Measurements from ENCODE around the gene SLC22A1.

SLC22A1 gene

DNA sequence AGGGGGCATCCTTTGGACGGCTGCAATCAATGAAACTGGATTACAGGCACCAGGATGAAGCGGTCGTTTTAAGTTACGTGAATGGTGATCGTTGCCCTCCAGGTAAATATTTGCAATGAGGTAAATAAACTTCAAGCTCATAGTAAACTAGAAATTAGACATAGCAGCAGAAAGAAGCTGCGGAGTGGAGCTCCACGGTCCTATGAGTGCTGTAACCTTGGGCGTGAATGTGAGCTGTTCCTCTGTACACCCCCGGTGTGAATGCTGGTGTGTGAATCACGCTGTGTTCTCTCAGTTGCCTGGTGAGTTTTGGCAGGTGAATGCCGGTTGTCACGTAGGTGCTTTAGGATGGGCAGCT is 42.0 kb upstream of the SLC22A1 start (continued):
- TF ChIP-seq SALL2 (tag by site-specific recombination; IDR thresholded peaks at IDR 0.05; ENCODE audit: borderline replicate concordance) = no peak
- TF ChIP-seq, protein P1, sequence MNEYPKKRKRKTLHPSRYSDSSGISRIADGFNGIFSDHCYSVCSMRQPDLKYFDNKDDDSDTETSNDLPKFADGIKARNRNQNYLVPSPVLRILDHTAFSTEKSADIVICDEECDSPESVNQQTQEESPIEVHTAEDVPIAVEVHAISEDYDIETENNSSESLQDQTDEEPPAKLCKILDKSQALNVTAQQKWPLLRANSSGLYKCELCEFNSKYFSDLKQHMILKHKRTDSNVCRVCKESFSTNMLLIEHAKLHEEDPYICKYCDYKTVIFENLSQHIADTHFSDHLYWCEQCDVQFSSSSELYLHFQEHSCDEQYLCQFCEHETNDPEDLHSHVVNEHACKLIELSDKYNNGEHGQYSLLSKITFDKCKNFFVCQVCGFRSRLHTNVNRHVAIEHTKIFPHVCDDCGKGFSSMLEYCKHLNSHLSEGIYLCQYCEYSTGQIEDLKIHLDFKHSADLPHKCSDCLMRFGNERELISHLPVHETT (tag by site-specific recombination; IDR thresholded peaks at IDR 0.05) = no peak
- TF ChIP-seq, protein P2, sequence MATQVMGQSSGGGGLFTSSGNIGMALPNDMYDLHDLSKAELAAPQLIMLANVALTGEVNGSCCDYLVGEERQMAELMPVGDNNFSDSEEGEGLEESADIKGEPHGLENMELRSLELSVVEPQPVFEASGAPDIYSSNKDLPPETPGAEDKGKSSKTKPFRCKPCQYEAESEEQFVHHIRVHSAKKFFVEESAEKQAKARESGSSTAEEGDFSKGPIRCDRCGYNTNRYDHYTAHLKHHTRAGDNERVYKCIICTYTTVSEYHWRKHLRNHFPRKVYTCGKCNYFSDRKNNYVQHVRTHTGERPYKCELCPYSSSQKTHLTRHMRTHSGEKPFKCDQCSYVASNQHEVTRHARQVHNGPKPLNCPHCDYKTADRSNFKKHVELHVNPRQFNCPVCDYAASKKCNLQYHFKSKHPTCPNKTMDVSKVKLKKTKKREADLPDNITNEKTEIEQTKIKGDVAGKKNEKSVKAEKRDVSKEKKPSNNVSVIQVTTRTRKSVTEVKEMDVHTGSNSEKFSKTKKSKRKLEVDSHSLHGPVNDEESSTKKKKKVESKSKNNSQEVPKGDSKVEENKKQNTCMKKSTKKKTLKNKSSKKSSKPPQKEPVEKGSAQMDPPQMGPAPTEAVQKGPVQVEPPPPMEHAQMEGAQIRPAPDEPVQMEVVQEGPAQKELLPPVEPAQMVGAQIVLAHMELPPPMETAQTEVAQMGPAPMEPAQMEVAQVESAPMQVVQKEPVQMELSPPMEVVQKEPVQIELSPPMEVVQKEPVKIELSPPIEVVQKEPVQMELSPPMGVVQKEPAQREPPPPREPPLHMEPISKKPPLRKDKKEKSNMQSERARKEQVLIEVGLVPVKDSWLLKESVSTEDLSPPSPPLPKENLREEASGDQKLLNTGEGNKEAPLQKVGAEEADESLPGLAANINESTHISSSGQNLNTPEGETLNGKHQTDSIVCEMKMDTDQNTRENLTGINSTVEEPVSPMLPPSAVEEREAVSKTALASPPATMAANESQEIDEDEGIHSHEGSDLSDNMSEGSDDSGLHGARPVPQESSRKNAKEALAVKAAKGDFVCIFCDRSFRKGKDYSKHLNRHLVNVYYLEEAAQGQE (tag by site-specific recombination; IDR thresholded peaks at IDR 0.05) = no peak
- TF ChIP-seq ZBTB20 (tag by site-specific recombination; IDR thresholded peaks at IDR 0.05) = no peak

DNA sequence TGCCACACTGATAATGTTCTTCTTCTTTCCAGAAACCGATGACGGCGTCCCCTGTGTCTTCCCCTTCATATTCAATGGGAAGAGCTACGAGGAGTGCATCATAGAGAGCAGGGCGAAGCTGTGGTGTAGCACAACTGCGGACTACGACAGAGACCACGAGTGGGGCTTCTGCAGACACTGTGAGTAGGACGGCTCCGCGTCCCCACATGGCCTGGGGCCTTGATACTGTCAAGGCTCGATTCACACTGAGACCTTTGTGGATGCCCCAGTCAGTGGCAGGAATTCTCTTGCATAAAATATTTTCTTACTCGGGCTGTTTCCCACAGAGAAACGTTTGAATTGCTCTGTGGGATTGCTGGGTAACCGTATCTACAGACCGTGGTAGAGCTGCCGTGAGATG is 41.5 kb upstream of the SLC22A1 start:
- no peak overlapping the region for H3K4me3 ChIP-seq (ENCODE audit: low read depth, low read length)
- no peaks in the 10 kb centered on the region for H3K9me3 ChIP-seq (ENCODE audit: control insufficient read depth, insufficient read depth, low read depth, low read length)
- H3K4me1 ChIP-seq (ENCODE audit: control insufficient read depth, insufficient read depth, low read length) = no peaks in the 10 kb centered on the region
- POLR2A ChIA-PET = no interaction called here
- TF ChIP-seq ZNF549 (tag by site-specific recombination; IDR thresholded peaks at IDR 0.05) (no peak), ZNF600 (tag by site-specific recombination; IDR thresholded peaks at IDR 0.05) (no peak), ZNF785 (tag by site-specific recombination; IDR thresholded peaks at IDR 0.05) (no peak), ZNF701 (tag by site-specific recombination; IDR thresholded peaks at IDR 0.05) (no peak)
- no peak overlapping the region for H3K27ac ChIP-seq (ENCODE audit: extremely low read depth, low read depth, low read length)
- CTCF ChIA-PET = interaction anchor here (0.5 to 1.8 kb wide), 2 partner anchors 9 to 18 kb away, joined by 3 to 9 read pairs; no protein-coding TSS in a partner anchor
- H3K36me3 ChIP-seq (ENCODE audit: control insufficient read depth in 2 of 2, insufficient read depth in 1 of 2, low read length in 2 of 2) = peaks cover 3 to 97% of the 10 kb centered on the region in 2 experiments; a peak in 2 of 3 replicates

DNA sequence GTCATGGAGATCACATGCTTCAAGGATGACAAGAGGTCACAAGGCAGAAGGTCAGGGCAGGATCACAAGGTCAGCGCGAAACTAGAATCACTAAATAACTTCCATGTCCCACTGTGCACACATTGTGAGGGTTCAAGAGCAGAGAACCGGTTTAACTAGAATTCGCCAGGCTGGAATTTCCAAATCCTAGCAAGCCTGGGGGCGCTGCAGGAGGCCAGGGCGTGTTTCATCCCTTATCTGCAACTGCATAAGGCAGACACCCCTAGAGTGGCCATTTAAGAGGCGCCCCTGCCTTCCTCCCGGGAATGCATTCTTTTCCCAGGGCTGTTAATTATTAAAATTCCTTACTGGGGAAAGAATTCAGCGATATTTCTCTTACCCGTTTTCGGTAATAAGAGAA is 40.2 kb upstream of the SLC22A1 start:
- Histone ChIP-seq H3K9me3 (ENCODE audit: control insufficient read depth, insufficient read depth, low read depth, low read length) (no peaks in the 10 kb centered on the region), H3K4me3 (ENCODE audit: low read depth, low read length) (no peak overlapping the region), H3K4me1 (ENCODE audit: control insufficient read depth, insufficient read depth, low read length) (no peaks in the 10 kb centered on the region), H3K36me3 (ENCODE audit: control insufficient read depth in 2 of 2, insufficient read depth in 1 of 2, low read length in 2 of 2) (peaks cover 3 to 97% of the 10 kb centered on the region in 2 experiments; a peak in 2 of 3 replicates), H3K27ac (ENCODE audit: extremely low read depth, low read depth, low read length) (no peak overlapping the region)
- CTCF ChIA-PET = no interaction called here
- POLR2A ChIA-PET = no interaction called here
- TF ChIP-seq, protein P2 (tag by site-specific recombination; IDR thresholded peaks at IDR 0.05) = no peak
- TF ChIP-seq, protein P3, sequence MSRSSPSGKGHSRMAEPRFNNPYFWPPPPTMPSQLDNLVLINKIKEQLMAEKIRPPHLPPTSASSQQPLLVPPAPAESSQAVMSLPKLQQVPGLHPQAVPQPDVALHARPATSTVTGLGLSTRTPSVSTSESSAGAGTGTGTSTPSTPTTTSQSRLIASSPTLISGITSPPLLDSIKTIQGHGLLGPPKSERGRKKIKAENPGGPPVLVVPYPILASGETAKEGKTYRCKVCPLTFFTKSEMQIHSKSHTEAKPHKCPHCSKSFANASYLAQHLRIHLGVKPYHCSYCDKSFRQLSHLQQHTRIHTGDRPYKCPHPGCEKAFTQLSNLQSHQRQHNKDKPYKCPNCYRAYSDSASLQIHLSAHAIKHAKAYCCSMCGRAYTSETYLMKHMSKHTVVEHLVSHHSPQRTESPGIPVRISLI (tag by site-specific recombination; IDR thresholded peaks at IDR 0.05) = no peak
- TF ChIP-seq ZNF174 (tag by site-specific recombination; IDR thresholded peaks at IDR 0.05) = no peak
- no peak for TF ChIP-seq ZNF169 (tag by site-specific recombination; IDR thresholded peaks at IDR 0.05)
- no peak for TF ChIP-seq ZNF311 (tag by site-specific recombination; IDR thresholded peaks at IDR 0.05; ENCODE audit: borderline replicate concordance)
- TF ChIP-seq, protein P4, sequence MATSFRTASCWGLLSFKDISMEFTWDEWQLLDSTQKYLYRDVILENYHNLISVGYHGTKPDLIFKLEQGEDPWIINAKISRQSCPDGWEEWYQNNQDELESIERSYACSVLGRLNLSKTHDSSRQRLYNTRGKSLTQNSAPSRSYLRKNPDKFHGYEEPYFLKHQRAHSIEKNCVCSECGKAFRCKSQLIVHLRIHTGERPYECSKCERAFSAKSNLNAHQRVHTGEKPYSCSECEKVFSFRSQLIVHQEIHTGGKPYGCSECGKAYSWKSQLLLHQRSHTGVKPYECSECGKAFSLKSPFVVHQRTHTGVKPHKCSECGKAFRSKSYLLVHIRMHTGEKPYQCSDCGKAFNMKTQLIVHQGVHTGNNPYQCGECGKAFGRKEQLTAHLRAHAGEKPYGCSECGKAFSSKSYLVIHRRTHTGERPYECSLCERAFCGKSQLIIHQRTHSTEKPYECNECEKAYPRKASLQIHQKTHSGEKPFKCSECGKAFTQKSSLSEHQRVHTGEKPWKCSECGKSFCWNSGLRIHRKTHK (tag by site-specific recombination; IDR thresholded peaks at IDR 0.05) = no peak
- no peak for TF ChIP-seq ZNF558 (tag by site-specific recombination; IDR thresholded peaks at IDR 0.05)
- no peak for TF ChIP-seq ZBTB8A (tag by site-specific recombination; IDR thresholded peaks at IDR 0.05)
- TF ChIP-seq ZNF473 (tag by site-specific recombination; IDR thresholded peaks at IDR 0.05) = no peak
- TF ChIP-seq ZNF248 (tag by site-specific recombination; IDR thresholded peaks at IDR 0.05) = no peak
- TF ChIP-seq, protein P5, sequence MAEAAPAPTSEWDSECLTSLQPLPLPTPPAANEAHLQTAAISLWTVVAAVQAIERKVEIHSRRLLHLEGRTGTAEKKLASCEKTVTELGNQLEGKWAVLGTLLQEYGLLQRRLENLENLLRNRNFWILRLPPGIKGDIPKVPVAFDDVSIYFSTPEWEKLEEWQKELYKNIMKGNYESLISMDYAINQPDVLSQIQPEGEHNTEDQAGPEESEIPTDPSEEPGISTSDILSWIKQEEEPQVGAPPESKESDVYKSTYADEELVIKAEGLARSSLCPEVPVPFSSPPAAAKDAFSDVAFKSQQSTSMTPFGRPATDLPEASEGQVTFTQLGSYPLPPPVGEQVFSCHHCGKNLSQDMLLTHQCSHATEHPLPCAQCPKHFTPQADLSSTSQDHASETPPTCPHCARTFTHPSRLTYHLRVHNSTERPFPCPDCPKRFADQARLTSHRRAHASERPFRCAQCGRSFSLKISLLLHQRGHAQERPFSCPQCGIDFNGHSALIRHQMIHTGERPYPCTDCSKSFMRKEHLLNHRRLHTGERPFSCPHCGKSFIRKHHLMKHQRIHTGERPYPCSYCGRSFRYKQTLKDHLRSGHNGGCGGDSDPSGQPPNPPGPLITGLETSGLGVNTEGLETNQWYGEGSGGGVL (tag by site-specific recombination; IDR thresholded peaks at IDR 0.05) = no peak
- TF ChIP-seq ZNF571 (tag by site-specific recombination; IDR thresholded peaks at IDR 0.05) = no peak
